Endothelial cell of umbilical vein (primary cell): Measurements from ENCODE around the gene TMEM38A. TPM values are rescaled to one million over a fixed set of nuclear protein-coding genes. Genes with fewer than 3 reads are reported as not detected.

Source experiments
- BruUV-seq: library from RNA; stranded (reverse); fragments of 400-500 nt; replicated peaks from 2 replicates; lab custom pipeline; 2021; lab: Mats Ljungman, UMichigan
- CTCF ChIA-PET: fragments of 300-600, 350-600 bp; sonication (Branson Sonifier 250); formaldehyde crosslinking; loops from one replicate; lab custom pipeline; 2021; ENCODE audit warnings: antibody characterized with exemption, inconsistent platforms; lab: Charles Lee
- POLR2A ChIA-PET: fragments of 300-600, 350-600 bp; sonication (Branson Sonifier 250); formaldehyde crosslinking; loops from one replicate; lab custom pipeline; 2021; ENCODE audit warnings: antibody characterized with exemption, inconsistent platforms; lab: Charles Lee
- DNase-seq: peaks from one replicate; pipeline ENCODE4 v3.0.0-alpha.2; 2011; ENCODE audit warnings: low read depth, low spot score
- FAIRE-seq: peaks from 2 replicates; lab custom pipeline; 2011; peaks lifted over from hg19 to GRCh38; lab: Jason Lieb, UNC
- H2AFZ ChIP-seq: 2 replicates; pipeline ENCODE4 v1.6.0; 2012; ENCODE audit warnings: low read depth, low read length, control low read depth, inconsistent platforms
- H3K27ac ChIP-seq: 2 replicates; pipeline ENCODE4 v1.5.1; 2011; ENCODE audit warnings: low read depth, mild to moderate bottlenecking, control low read depth, low read length, moderate library complexity; ENCODE audit not compliant: insufficient read depth
- H3K27me3 ChIP-seq, 2 experiments: 2 replicates each; pipeline versions ENCODE4 v1.6.0 to v1.6.1; 2011; ENCODE audit warnings: low read length in 2 of 2, mixed read lengths in 1 of 2; ENCODE audit not compliant: control insufficient read depth in 2 of 2, insufficient read depth in 2 of 2
- H3K36me3 ChIP-seq, 2 experiments: 2 replicates in 1 of 2; 3 replicates in 1 of 2; pipeline ENCODE4 v1.5.1; 2011; ENCODE audit warnings: low read length in 2 of 2, mild to moderate bottlenecking in 1 of 2, moderate library complexity in 1 of 2; ENCODE audit not compliant: control insufficient read depth in 2 of 2, insufficient read depth in 2 of 2; ENCODE audit errors: extremely low read depth in 1 of 2
- H3K4me1 ChIP-seq: 3 replicates; pipeline ENCODE4 v1.5.1; 2011; ENCODE audit warnings: mild to moderate bottlenecking, low read length; ENCODE audit not compliant: control insufficient read depth, insufficient read depth; ENCODE audit errors: extremely low read depth
- H3K4me2 ChIP-seq: 2 replicates; pipeline ENCODE4 v1.6.1; 2011; ENCODE audit warnings: low read length, control low read depth, mixed read lengths; ENCODE audit not compliant: insufficient read depth
- H3K4me3 ChIP-seq, 3 experiments: fragments of 200-600 bp in 1 of 3; sonication (generic), shearing (Covaris generic) in 1 of 3; replicated peaks in 1 of 3; 2 replicates each; pipeline ENCODE4 v1.5.1; 2011 to 2016; ENCODE audit warnings: control low read depth in 3 of 3, low read length in 3 of 3, mild to moderate bottlenecking in 2 of 3, inconsistent platforms in 1 of 3, low read depth in 1 of 3, moderate library complexity in 1 of 3; ENCODE audit not compliant: insufficient read depth in 1 of 3
- H3K79me2 ChIP-seq: 2 replicates; pipeline ENCODE4 v1.6.0; 2012; ENCODE audit warnings: low read length, inconsistent platforms; ENCODE audit not compliant: control insufficient read depth, insufficient read depth
- H3K9ac ChIP-seq: replicated peaks from 2 replicates; pipeline ENCODE3; 2011; ENCODE audit warnings: low read length, control low read depth; ENCODE audit not compliant: insufficient read depth; ENCODE audit errors: extremely low read depth
- H3K9me1 ChIP-seq: replicated peaks from 3 replicates; pipeline ENCODE4 v1.6.0; 2011; ENCODE audit warnings: mild to moderate bottlenecking, low read length; ENCODE audit not compliant: control insufficient read depth, insufficient read depth; ENCODE audit errors: extremely low read depth
- H3K9me3 ChIP-seq: replicated peaks from 2 replicates; pipeline ENCODE4 v1.5.1; 2012; ENCODE audit warnings: low read length, inconsistent platforms; ENCODE audit not compliant: control insufficient read depth, insufficient read depth
- H4K20me1 ChIP-seq: replicated peaks from 2 replicates; pipeline ENCODE3; 2011; ENCODE audit warnings: mild to moderate bottlenecking, low read length; ENCODE audit not compliant: control insufficient read depth, insufficient read depth; ENCODE audit errors: extremely low read depth
- CTCF ChIP-seq, 2 donors: IDR thresholded peaks; 1 replicate in 1 of 2; 2 replicates in 1 of 2; pipeline ENCODE4 v1.5.1; 2011; ENCODE audit warnings: low read length in 2 of 2, mild to moderate bottlenecking in 2 of 2, moderate library complexity in 2 of 2, control low read depth in 1 of 2, inconsistent platforms in 1 of 2, low read depth in 1 of 2; ENCODE audit not compliant: insufficient read depth in 1 of 2; ENCODE audit errors: extremely low read depth in 1 of 2
- EZH2 ChIP-seq: IDR thresholded peaks from 2 replicates; pipeline ENCODE4 v1.6.1; 2012; ENCODE audit warnings: borderline replicate concordance, low read depth, mild to moderate bottlenecking, moderate library complexity, low read length, inconsistent platforms; ENCODE audit not compliant: severe bottlenecking
- FOS ChIP-seq: IDR thresholded peaks from 2 replicates; pipeline ENCODE4 v1.6.1; 2011; ENCODE audit warnings: mild to moderate bottlenecking, low read length, moderate library complexity, borderline replicate concordance; ENCODE audit not compliant: insufficient read depth
- GATA2 ChIP-seq: IDR thresholded peaks from 2 replicates; pipeline ENCODE4 v1.7.0; 2011; ENCODE audit warnings: low read depth, mild to moderate bottlenecking, moderate library complexity, mixed read lengths, low read length; ENCODE audit not compliant: insufficient read length, insufficient read depth
- JUN ChIP-seq: IDR thresholded peaks from 2 replicates; pipeline ENCODE4 v1.6.1; 2011; ENCODE audit warnings: borderline replicate concordance, low read depth; ENCODE audit not compliant: insufficient read length, insufficient read depth
- MAX ChIP-seq: IDR thresholded peaks from 2 replicates; pipeline ENCODE4 v1.6.1; 2011; ENCODE audit not compliant: insufficient read depth, insufficient read length
- MYC ChIP-seq: IDR thresholded peaks from one replicate; pipeline ENCODE4 v1.6.1; 2011; ENCODE audit warnings: mild to moderate bottlenecking, low read depth, low read length
- POLR2A ChIP-seq: IDR thresholded peaks from 2 replicates; pipeline ENCODE4 v1.6.1; 2012; ENCODE audit warnings: low read depth, mild to moderate bottlenecking, control low read depth, low read length
- POLR2AphosphoS5 ChIP-seq: IDR thresholded peaks from 2 replicates; pipeline ENCODE4 v1.6.1; 2012; ENCODE audit warnings: low read depth, mild to moderate bottlenecking, control low read depth, low read length, moderate library complexity; ENCODE audit not compliant: insufficient read depth
- dilution Hi-C: fragments of 300-500 bp; cut with MboI; formaldehyde crosslinking; loops from one replicate; pipeline ENCODE4 v1.15.0; 2019; ENCODE audit warnings: low sequenced_read_pairs; ENCODE audit not compliant: extremely low pct_ligation_motif_present
- intact Hi-C: fragments of 100-400 bp; cut with micrococcal nuclease; formaldehyde crosslinking; loops from one replicate; pipeline ENCODE4 v1.10.0; 2022
- polyA plus RNA-seq, 4 experiments: library from polyadenylated mRNA; depleted of rRNA in 3 of 4; stranded (reverse) in 3 of 4; unstranded in 1 of 4; fragments of >200 nt; gene quantifications; 2 replicates each; pipeline versions ENCODE4 v1.2.1 to v1.2.3, GENCODE V29; 2011 to 2012; ENCODE audit warnings: missing spikeins in 1 of 4
- total RNA-seq: library from RNA; stranded (reverse); gene quantifications from 2 replicates; pipeline ENCODE4 v1.2.3, GENCODE V29; 2021

The TMEM38A gene
- total and polyA plus RNA-seq, 2 donors (not counting 3 experiments of a cell fraction or from before 2014, with no cell fraction given) = 1.6 TPM

GRCh38 chr19:16612636-16613035 lies 48.3 kb upstream of the TMEM38A start:
- H3K79me2 ChIP-seq = peaks cover 90% of the 10 kb centered on the region
- no peak for DNase-seq
- dilution Hi-C loops (no loop called here), intact Hi-C loops (no loop called here)
- H3K27ac ChIP-seq = no peak overlapping the region
- no peak overlapping the region for H3K4me3 ChIP-seq
- TF ChIP-seq MYC (no peak), EZH2 (no peak), FOS (no peak), MAX (no peak)
- no TSS peak for BruUV-seq
- POLR2A ChIA-PET = no interaction called here
- no peak overlapping the region for H3K4me2 ChIP-seq
- H3K9me1 ChIP-seq = no peaks in the 10 kb centered on the region
- H4K20me1 ChIP-seq = peaks cover 4% of the 10 kb centered on the region
- no peaks in the 10 kb centered on the region for H3K27me3 ChIP-seq
- H2AFZ ChIP-seq = no peak overlapping the region
- no peak for FAIRE-seq
- H3K9ac ChIP-seq = no peak overlapping the region
- H3K4me1 ChIP-seq = no peaks in the 10 kb centered on the region
- no peaks in the 10 kb centered on the region for H3K9me3 ChIP-seq
- no peaks in the 10 kb centered on the region for H3K36me3 ChIP-seq
- CTCF ChIA-PET = interaction anchor here (1.2 kb wide), 1 partner anchor 25 kb away, joined by 4 read pairs; no protein-coding TSS in a partner anchor

GRCh38 chr19:16613841-16614240 lies 47.1 kb upstream of the TMEM38A start:
- dilution Hi-C loops = no loop called here
- Histone ChIP-seq H4K20me1 (no peaks in the 10 kb centered on the region), H3K4me1 (no peaks in the 10 kb centered on the region), H2AFZ (no peak overlapping the region), H3K4me3 (no peak overlapping the region), H3K9me1 (no peaks in the 10 kb centered on the region), H3K36me3 (no peaks in the 10 kb centered on the region), H3K27ac (no peak overlapping the region), H3K79me2 (peaks cover 92% of the 10 kb centered on the region), H3K9me3 (no peaks in the 10 kb centered on the region), H3K27me3 (no peaks in the 10 kb centered on the region), H3K9ac (no peak overlapping the region), H3K4me2 (no peak overlapping the region)
- CTCF ChIA-PET = no interaction called here
- TF ChIP-seq JUN (no peak), GATA2 (no peak), POLR2AphosphoS5 (no peak), POLR2A (no peak), FOS (no peak), EZH2 (no peak), CTCF (IDR thresholded peaks at IDR 0.05; ENCODE audit: extremely low read depth in 1 of 2, insufficient read depth in 1 of 2, low read depth in 1 of 2, low read length in 2 of 2) (no peak), MYC (no peak), MAX (no peak)
- FAIRE-seq (peak; percentile 35), DNase-seq (no peak)
- BruUV-seq = no TSS peak
- POLR2A ChIA-PET = no interaction called here
- intact Hi-C loops = no loop called here
